Skeletal muscle tissue (tissue), 4 donors: ENCODE data around the gene NOS1. TPM values are rescaled to one million over a fixed set of nuclear protein-coding genes. Genes with fewer than 3 reads are reported as not detected.
"Not testable (repeated sequence)": the region's sequence is repeated elsewhere in the genome, so short reads cannot be mapped to it uniquely, and the experiment has no call there.

Experiments
- H3K27ac ChIP-seq: one replicate; pipeline ENCODE4 v1.7.0; 2013; ENCODE audit warnings: mild to moderate bottlenecking, low read depth, low read length, inconsistent platforms
- H3K27me3 ChIP-seq, 3 donors: one replicate each; pipeline ENCODE4 v1.7.0; 2013; ENCODE audit warnings: low read length in 3 of 3; ENCODE audit not compliant: control insufficient read depth in 3 of 3, insufficient read depth in 3 of 3
- H3K36me3 ChIP-seq, 3 donors: one replicate each; pipeline ENCODE4 v1.7.0; 2013; ENCODE audit warnings: low read length in 3 of 3; ENCODE audit not compliant: control insufficient read depth in 3 of 3, insufficient read depth in 3 of 3
- H3K4me1 ChIP-seq, 3 donors: one replicate each; pipeline ENCODE4 v1.7.0; 2013; ENCODE audit warnings: low read length in 3 of 3, mild to moderate bottlenecking in 3 of 3; ENCODE audit not compliant: control insufficient read depth in 3 of 3, insufficient read depth in 3 of 3
- H3K4me3 ChIP-seq, 3 donors: one replicate each; pipeline ENCODE4 v1.7.0; 2013; ENCODE audit warnings: low read length in 3 of 3
- H3K9ac ChIP-seq, 3 donors: one replicate each; pipeline ENCODE4 v1.7.0; 2013; ENCODE audit warnings: low read length in 3 of 3, mild to moderate bottlenecking in 3 of 3, moderate library complexity in 2 of 3, low read depth in 1 of 3
- H3K9me3 ChIP-seq, 3 donors: one replicate each; pipeline ENCODE4 v1.7.0; 2013; ENCODE audit warnings: low read length in 3 of 3; ENCODE audit not compliant: control insufficient read depth in 3 of 3
- total RNA-seq: library from RNA; depleted of rRNA; stranded (reverse); fragments of >200 nt; gene quantifications from one replicate; pipeline ENCODE4 v1.2.3, GENCODE V29; 2014
- donor health status: Osteomylitis.

Gene NOS1
- total RNA-seq, 1 donor from 2014 or later: 0.52 TPM

- not testable (repeated sequence) for H3K27ac ChIP-seq, H3K9me3 ChIP-seq, H3K4me3 ChIP-seq, H3K27me3 ChIP-seq, H3K9ac ChIP-seq
- Histone ChIP-seq H3K36me3 (peaks cover 4 to 35% (median 12%) of the 10 kb centered on the region in 3 donors), H3K4me1 (peaks cover 0 to 11% (median 10%) of the 10 kb centered on the region in 3 donors)
Measured at GRCh38 chr12:117181468-117181843, 180.0 kb downstream of the NOS1 start.

GRCh38 chr12:117180758-117181467, 180.5 kb downstream of the NOS1 start:
- H3K9ac ChIP-seq: no peak overlapping the region
- H3K36me3 ChIP-seq: peaks cover 9 to 39% (median 17%) of the 10 kb centered on the region in 3 donors
- no peak overlapping the region for H3K4me3 ChIP-seq
- no peaks in the 10 kb centered on the region for H3K27me3 ChIP-seq
- H3K4me1 ChIP-seq: peaks cover 0 to 11% (median 10%) of the 10 kb centered on the region in 3 donors
- H3K27ac ChIP-seq: no peak overlapping the region
- no peaks in the 10 kb centered on the region for H3K9me3 ChIP-seq

GRCh38 chr12:117178745-117179144, 182.7 kb downstream of the NOS1 start:
- Histone ChIP-seq H3K27ac (peak overlapping the region; percentile 11), H3K9me3 (no peaks in the 10 kb centered on the region)

GRCh38 chr12:117178301-117178700, 183.1 kb downstream of the NOS1 start:
- no peaks in the 10 kb centered on the region for H3K27me3 ChIP-seq
- peaks cover 23 to 46% (median 42%) of the 10 kb centered on the region in 3 donors for H3K36me3 ChIP-seq
- peaks cover 0 to 10% (median 8%) of the 10 kb centered on the region in 3 donors for H3K4me1 ChIP-seq
- H3K27ac ChIP-seq: peak overlapping the region; percentile 11
- H3K4me3 ChIP-seq: no peak overlapping the region
- H3K9me3 ChIP-seq: no peaks in the 10 kb centered on the region
- H3K9ac ChIP-seq: no peak overlapping the region

More at GRCh38 chr12:117178745-117179144, 182.7 kb downstream of the NOS1 start:
- H3K27me3 ChIP-seq: no peaks in the 10 kb centered on the region
- peaks cover 0 to 10% (median 8%) of the 10 kb centered on the region in 3 donors for H3K4me1 ChIP-seq
- H3K36me3 ChIP-seq: peaks cover 19 to 45% (median 37%) of the 10 kb centered on the region in 3 donors
- H3K9ac ChIP-seq: no peak overlapping the region
- H3K4me3 ChIP-seq: no peak overlapping the region

GRCh38 chr12:117172168-117172567, 189.3 kb downstream of the NOS1 start:
- H3K9ac ChIP-seq: no peak overlapping the region
- H3K27ac ChIP-seq: no peak overlapping the region
- no peak overlapping the region for H3K4me3 ChIP-seq
- no peaks in the 10 kb centered on the region for H3K4me1 ChIP-seq
- no peaks in the 10 kb centered on the region for H3K9me3 ChIP-seq
- peaks cover 40 to 72% (median 57%) of the 10 kb centered on the region in 3 donors for H3K36me3 ChIP-seq
- H3K27me3 ChIP-seq: no peaks in the 10 kb centered on the region

GRCh38 chr12:117171499-117172162, 189.8 kb downstream of the NOS1 start:
- H3K9ac ChIP-seq: no peak overlapping the region

GRCh38 chr12:117169548-117169947, 191.9 kb downstream of the NOS1 start:
- H3K4me3 ChIP-seq: no peak overlapping the region
- H3K9me3 ChIP-seq: no peaks in the 10 kb centered on the region
- no peak overlapping the region for H3K27ac ChIP-seq
- no peaks in the 10 kb centered on the region for H3K27me3 ChIP-seq
- H3K9ac ChIP-seq: no peak overlapping the region
- H3K4me1 ChIP-seq: no peaks in the 10 kb centered on the region
- peaks cover 48 to 75% (median 58%) of the 10 kb centered on the region in 3 donors for H3K36me3 ChIP-seq

More at GRCh38 chr12:117171499-117172162, 189.8 kb downstream of the NOS1 start:
- Histone ChIP-seq H3K36me3 (peaks cover 44 to 74% (median 59%) of the 10 kb centered on the region in 3 donors), H3K27ac (no peak overlapping the region), H3K4me1 (no peaks in the 10 kb centered on the region), H3K4me3 (no peak overlapping the region), H3K9me3 (no peaks in the 10 kb centered on the region), H3K27me3 (no peaks in the 10 kb centered on the region)

GRCh38 chr12:117168976-117169375, 192.4 kb downstream of the NOS1 start:
- H3K9ac ChIP-seq: no peak overlapping the region
- H3K27me3 ChIP-seq: no peaks in the 10 kb centered on the region
- H3K9me3 ChIP-seq: no peaks in the 10 kb centered on the region
- H3K4me1 ChIP-seq: no peaks in the 10 kb centered on the region
- H3K4me3 ChIP-seq: no peak overlapping the region
- no peak overlapping the region for H3K27ac ChIP-seq
- H3K36me3 ChIP-seq: peaks cover 49 to 74% (median 58%) of the 10 kb centered on the region in 3 donors

GRCh38 chr12:117167769-117168168, 193.7 kb downstream of the NOS1 start:
- no peak overlapping the region for H3K9ac ChIP-seq
- peaks cover 45 to 73% (median 53%) of the 10 kb centered on the region in 3 donors for H3K36me3 ChIP-seq
- no peaks in the 10 kb centered on the region for H3K4me1 ChIP-seq
- no peak overlapping the region for H3K27ac ChIP-seq
- H3K27me3 ChIP-seq: no peaks in the 10 kb centered on the region
- no peak overlapping the region for H3K4me3 ChIP-seq
- no peaks in the 10 kb centered on the region for H3K9me3 ChIP-seq

GRCh38 chr12:117166107-117166506, 195.3 kb downstream of the NOS1 start:
- Histone ChIP-seq H3K36me3 (peaks cover 58 to 78% (median 60%) of the 10 kb centered on the region in 3 donors), H3K27me3 (no peaks in the 10 kb centered on the region), H3K27ac (no peak overlapping the region), H3K4me3 (no peak overlapping the region), H3K9me3 (no peaks in the 10 kb centered on the region), H3K9ac (no peak overlapping the region), H3K4me1 (no peaks in the 10 kb centered on the region)
